CD4-positive, alpha-beta T cell treated with Interleukin-1 beta for 1 hour (primary cell): ENCODE measurements around the gene FANCD2.
"Not testable (repeated sequence)": the region's sequence is repeated elsewhere in the genome, so short reads cannot be mapped to it uniquely, and the experiment has no call there.

Experiments
- DNase-seq, 2 donors: peaks; one replicate each; pipeline ENCODE4 v3.0.0-alpha.2; 2020 to 2022

FANCD2 gene

DNA sequence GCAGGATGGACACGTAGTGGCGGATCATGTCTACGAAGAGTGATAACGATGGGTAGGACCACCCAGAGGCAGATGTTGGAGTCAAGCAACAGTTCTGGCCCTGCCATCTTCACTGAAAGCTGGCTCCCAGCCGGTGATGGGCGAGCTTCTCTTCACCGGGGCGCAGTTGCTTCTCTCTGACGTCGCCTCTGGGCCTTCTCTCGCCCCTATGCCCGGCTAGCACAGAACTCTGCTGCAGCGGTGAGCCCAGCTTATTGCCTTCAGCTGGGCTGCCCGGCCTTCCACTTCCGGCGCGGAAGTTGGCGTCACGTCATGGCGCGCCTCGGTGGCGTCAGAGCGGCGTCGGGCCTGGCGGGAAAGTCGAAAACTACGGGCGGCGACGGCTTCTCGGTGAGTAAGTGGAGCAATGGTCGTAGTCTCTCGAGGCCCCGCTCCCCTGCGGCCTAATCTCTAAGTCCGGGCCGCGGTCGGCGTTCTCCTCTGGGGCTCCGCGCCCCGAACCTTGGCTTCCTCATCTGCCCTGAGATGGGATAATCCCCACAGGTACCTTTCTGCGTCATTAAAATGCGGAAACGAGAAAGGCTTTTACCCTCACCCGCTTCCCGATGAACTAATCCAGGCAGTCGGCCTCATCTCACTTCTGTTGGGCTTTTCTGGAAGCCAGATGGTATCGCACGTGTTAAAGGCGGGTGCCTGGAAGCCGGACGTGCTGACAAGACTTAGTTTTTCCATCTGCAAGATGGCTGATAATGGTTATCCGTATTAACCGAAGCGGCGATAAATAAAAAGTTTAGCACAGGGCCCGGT lies at the start of gene FANCD2:
Gene FANCD2, plus strand, starts transcription at position 354 of the 807 bp plus-strand sequence. CDS start 2,221 bp downstream, outside the sequence.
- peak; percentile 90 to 93 for DNase-seq

DNA sequence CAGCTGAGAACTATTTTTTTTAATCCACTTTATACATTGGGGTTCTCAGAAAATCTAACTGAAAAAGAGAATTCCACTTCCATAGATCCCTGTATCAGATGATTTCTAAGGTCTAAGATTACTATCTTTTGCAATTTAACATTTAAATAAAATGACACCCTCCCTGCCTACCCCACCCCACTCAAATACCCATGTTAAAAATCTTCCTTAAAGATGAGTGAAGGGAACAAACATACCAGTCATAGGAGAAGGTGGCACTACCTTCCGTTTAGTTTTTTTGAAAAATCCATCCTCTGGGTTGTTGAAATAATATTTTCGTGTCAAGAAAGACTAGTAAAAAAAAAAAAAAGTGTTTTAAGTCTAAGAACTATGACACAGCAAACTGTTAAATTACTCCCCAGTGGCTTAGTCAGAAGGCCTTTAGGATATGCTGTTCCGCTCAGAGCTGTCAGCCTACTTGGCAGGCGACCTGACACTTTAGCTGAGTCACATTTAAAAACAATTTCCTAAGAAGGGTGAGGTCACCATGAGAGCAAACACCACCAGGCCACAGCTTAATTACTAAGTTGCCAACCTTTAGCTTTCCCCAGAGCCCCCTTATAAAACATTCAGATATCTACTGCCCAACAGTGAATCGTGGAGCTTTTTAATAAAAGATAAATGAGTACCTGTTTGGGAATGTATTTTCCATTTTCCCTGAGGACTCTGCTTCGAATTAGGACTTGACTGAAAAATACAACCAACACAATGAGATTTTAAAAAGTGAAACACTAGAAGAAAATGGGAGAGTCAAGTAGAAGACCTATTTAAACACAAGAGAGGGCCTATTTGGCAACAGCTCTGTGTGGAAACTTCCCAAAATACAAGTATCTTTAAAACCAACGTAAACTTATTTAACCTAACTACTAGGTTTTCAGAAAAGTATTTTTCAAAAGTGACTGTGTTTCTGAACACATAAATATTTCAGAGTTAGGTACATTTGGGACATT lies 49.2 kb upstream of the FANCD2 start:
- DNase-seq = peak in 1 of 2 donors; percentile 58

DNA sequence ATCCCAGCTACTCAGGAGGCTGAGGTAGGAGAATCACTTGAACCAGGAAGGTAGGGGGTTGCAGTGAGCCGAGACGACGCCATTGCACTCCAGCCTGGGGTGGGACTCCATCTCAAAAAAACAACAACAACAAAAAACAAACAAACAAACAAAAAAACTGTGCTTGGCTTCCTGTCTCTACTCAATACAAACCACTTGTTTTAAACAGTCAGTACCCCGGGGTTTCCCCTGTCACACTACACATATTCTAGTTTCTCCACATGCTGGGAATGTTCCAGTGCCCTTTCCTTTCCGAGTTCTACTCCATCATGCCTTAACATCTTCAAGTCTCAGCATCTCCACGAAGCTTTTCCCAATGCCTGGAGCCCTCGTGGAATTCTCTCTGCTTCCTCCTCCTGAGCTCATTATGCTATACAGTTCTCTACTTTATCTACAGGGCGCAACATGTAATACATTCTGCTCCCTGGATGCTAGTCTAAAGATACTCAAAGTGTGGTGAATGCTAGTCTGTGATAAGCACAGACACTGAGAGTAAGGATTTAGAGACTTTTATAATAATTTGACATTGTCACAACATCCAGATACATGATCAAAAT lies 47.4 kb upstream of the FANCD2 start:
- no peak for DNase-seq

DNA sequence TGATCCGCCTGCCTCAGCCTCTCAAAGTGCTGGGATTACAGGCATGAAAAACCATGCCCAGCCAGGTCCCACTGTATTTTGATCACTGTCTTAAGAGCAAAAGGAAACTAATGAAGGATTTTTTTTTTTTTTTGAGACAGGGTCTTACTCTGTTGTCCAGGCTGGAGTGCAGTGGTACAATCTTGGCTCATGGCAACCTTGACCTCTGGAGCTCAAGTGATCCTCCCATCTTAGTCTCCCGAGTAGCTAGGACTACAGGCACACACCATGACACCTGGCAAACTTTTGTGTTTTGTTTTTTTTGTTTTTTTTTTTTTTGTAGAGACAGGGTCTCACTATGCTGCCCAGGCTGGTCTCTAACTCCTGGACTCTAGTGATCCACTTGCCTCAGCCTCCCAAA lies 46.0 kb upstream of the FANCD2 start:
- DNase-seq = no peak

DNA sequence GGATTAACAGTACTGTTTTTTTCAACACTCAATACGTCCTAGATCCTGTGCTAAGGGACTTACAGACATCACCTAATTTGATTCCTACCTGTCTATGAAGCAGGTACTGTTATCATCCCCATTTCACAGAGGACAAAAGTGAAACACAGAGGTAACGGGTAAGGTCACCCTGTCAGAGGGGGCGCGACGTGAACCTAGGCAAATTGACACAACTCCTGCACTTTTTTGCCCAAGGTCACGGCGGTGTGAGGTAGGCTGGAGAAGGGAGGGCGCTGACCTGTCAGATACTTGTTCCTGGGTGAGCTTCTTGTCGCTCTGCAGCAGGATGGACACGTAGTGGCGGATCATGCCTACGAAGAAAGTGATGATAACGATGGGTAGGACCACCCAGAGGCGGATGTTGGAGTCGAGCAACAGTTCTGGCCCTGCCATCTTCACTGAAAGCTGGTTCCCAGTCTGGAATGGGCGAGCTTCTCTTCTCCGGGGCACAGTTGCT lies 40.0 kb upstream of the FANCD2 start:
- no peak for DNase-seq

DNA sequence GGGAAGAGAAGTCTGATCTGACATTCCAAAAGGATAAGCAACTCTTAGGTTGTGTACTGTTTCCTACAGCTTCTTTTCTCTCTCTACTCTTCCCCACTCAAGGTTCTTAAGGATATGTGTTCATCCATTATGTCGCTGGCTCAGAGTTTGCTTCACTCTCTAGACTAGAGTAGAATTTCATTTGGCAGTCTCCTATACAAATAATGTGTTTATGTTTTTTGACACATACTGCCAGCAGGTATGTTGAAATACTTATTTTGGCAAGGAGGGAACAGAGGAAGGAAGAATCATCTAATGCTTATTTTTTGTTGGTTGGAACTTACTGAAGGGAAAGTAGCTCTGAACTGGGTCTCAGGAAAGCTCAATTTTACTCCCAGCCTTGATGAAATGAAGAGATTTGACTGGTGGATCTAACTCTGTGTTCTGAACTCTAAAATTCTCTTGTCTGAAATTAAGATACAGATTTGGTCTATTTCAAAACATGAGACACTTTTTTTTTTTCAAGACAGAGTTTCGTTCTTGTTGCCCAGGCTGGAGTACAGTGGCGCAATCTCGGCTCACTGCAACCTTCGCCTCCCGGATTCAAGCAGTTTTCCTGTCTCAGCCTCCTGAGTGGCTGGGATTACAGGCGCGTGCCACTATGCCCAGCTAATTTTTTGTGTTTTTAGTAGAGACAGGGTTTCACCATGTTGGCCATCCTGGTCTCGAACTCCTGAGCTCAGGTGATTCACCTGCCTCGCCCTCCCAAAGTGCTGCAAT lies 32.0 kb upstream of the FANCD2 start:
- DNase-seq = no peak

DNA sequence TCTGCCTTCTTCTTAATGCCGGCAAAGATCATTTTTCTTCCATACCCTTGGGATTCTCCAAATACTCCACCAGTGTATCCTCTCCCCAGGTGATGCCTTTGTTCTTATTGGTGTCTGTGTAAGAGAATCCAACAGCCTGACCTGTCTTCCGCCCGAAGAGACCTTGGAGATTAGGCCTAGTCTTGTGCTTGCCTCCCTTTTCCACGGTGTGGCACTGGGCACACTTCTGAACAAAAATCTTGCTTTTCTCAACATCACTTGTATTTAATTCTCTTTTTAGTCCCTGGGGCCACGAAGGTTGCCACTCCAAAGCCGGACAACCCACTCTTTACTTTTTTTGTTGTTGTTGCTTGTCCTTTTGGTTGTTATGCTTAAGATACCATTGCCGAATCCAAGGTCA lies 25.6 kb upstream of the FANCD2 start:
- no peak for DNase-seq

DNA sequence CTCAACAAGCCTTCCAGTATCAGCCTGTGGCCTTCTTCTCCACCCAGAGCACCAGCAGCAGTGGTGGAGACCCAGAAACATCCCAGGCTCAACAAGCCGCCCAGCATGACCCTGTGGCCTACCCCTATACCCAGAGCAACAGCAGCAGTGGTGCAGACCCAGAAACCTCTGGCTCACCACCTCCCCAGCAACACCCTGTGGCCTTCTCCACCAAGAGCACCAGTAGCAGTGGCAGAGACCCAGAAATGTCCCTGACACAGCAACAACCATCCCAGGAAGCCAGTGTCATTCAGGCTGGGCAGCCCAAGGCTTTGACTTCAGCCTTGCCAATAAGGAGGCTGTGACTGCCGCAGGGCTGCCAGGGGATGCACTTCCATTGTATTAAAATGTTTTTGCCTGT lies 23.3 kb upstream of the FANCD2 start:
- DNase-seq = no peak

DNA sequence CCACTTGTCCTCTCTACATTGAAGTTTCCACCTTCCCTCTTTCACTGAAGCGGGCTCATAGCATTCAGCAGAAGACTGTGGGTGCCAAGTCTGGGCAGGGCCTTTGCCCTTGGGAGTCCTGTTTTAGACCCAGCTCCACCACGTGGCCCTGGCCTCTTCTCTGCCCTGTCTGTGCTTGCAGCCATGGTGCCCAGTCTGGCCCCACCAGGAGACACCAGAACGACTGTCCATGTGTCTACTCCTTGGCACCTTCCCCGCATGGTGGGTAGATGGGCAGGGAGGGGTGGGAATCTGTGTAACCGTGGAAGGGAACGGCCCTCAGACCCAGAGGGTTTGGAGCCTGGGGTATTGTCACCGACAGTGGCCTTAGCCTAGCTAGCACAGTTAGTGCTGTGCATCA lies 21.7 kb upstream of the FANCD2 start:
- no peak for DNase-seq

DNA sequence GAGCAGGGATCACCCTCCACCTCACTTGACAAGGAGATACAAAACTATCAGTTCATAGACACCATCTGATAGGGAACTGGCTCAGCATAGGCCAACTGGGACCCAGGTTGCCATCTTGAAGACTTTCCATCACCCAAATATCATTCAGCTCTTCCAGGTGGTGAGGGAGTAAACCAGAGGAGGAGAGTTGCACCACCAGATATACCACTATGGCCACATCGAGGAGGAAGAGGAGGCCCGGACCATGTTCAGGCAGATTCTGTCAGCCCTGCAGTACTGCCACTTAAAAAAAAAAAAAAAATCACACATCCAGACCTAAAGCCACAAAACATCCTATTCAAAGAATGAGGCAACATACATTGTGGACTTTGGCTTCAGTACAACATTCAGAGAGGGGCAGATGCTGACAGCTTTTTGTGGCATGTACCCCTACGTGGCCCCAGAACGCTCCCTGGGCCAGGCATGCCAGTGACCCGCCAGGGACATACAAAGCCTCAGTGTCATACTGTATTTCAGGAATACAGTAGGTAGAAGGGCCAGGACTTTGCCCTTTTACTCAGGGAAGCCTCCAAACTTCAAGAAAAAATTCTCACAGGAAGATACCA lies 21.2 kb upstream of the FANCD2 start:
- no peak for DNase-seq

DNA sequence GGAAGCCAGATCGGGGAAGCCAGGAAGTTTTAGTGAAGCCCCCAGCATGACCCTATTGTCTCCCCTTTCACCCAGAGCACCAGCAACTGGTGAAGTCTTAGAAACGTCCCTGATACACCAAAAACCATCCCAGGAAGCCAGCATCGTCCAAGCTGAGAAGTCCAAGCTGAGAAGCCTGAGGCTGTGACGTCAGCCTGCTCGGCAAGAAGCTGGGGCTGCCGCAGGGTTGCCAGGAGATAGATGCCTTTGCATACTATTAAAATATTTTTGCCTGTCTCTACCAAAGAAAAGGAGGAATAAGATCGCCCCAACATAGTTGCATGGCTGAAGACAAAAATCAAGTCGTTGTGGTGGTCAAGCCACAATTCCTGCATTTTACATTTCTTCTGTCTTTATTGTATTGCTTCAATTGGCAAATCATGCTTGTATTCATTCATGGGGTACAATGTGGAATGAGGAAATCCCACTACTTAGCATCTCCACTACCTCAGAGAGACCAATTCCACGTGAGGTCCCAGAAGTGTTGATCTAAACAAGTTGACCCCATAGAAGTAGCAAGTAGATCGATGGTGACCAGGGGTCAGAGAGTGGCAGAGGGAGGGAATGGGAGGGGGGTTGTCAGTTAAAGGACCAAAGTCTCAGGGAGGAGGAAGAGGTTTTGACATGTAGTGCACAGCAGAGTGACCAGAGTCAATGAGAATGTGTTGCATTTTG lies 20.0 kb upstream of the FANCD2 start:
- DNase-seq = no peak

DNA sequence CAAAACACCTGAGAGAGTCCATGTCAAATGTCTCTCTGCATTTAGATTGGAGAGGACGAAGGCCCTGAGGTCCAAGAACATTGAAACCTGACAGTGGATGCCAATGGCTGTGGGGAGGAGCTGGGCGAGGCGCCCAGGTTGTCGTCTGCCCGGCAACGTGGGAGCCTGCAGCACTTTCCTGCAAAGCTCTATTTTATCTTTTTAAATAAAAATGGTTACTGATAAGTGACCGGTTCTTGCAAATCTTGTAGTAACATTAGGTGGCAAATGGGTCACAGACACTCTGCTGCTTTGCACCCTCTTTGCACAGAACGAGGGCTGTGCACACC lies 19.5 kb upstream of the FANCD2 start:
- DNase-seq = no peak

DNA sequence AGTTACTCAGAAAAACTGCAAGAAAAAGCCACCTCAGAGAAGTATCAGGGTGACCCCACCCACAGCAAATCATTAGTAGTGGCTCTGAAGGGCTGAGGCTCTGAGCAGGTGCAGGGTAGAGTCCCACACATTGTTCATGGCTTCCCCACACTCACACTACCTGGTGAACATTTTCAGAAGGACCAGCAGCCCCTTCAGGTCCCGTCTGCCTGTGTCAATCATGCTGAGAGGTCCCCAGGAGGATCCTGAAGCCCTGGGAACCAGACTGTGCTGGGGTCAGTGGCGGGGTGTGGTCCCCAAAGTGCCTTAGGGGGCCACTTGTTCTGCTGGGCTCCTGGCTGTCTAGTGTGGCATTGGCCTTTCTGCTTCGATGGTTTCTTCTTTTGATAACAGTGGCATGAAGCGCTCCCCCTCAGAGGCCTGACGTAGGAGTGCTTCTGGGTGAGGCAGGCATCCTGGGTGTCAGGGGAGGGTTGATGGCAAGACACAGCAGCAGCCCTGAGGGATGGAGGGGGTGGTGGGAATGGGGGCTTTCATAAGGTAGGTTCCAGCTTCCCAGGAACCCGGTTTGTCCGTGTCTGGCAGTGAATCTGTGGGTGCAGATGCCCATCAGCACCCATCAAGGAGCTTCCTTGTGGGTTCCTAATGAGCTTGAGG lies 19.0 kb upstream of the FANCD2 start:
- DNase-seq = no peak

DNA sequence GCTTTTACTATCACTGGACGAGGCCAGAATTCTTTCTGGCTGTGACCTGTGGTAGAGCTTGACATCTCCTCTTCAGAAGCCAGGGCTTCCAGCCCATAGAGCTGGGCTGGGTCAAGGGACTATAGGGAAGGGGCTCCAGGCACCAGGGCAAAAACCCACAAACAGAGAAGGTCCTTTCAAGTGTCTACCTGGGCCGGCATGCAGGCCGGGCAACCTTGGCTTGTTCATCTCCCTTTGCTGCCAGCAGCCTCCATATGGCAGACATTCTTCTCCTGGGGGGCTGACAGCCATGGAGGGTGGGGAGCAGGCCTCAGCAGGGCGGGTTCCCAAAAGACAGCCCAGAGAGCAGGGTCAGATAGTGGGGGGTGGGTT lies 18.0 kb upstream of the FANCD2 start:
- DNase-seq = not testable (repeated sequence)

DNA sequence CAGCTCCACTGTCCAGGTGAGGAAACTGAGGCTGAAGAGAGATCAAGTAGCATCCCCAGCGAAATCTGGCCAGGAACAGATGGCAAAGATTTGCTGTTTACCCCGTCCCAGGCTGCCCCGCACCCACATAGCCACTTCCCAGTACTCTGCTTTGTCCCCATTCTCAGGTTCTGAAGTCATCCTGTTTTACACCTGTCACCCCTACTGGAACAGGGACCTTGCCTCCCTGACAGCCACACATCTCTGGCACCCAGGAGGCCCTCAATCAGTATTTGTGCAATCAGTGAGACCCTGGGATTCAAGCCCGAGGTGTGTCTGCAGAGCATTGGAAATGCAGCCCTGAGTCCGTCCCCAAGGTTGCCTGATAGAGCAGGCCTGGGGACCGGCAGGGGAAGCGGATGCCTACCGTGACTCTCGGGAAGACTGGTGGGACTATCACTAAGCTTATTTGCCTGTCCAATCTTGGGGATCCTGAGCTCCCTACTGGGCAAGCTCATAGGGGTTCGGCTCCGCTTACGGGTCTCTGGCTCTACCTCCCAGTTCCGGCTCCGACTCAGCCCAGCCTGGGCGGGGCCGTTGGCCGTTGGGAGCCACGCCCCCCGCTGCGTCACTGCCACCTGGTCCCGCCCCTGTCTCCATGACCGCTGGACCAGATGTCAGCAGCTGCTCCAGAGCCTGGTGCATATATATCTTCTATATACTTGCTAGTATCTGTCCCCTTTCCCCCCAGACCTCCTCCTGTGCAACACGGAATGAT lies 17.5 kb upstream of the FANCD2 start:
- DNase-seq = peak; percentile 84 to 89

DNA sequence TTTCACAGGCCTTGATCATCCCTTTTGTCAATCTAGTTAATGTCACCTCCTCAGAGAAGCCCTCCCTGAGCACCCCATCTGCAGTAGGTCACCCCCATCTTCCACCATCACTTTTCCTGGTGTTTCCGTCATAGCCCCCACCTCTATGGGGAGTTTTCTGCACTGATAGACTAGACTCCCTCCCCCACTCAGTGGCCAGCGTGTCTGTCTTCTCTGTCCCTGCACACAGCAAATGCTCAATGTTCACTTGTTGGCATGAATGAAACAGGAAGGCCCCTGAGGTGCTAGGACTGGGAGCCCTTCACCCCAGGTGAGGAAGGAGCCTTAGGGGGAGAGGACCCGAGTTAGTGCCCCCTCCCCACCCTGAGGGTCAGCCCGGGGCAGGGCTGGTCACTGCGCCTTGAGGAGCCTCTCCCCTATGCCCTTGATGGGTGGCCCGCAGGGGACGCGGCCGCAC lies 15.8 kb upstream of the FANCD2 start:
- no peak for DNase-seq

DNA sequence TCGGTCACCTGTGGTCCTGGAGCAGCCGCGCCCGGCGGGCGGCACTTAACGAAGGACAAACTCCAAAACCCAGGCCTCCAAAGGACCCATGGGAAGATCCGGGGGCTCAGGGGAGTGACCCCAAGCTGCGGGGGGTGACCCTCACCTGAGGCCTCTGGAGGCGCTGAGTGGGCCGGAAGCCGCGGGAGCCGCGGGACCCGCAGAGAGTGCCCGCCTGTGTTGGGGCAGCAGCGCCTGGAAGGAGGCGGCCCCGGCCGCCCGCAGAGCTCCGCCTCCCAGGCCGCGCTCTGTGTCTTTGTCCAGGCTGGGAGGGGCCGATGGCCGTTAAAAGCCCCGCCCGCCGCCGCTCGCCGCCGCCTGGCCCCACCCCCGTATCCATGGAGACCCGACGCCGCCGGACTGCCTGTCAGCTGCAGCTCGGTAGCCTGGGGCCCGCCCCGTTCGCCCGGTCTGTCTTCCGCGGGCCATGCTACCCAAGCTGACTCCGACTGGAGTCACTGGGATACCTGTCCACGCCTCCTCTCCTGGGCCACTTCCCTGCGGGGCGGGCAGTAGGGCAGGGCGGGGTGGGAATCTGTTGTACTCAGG lies 15.3 kb upstream of the FANCD2 start:
- peak; percentile 91 for DNase-seq

DNA sequence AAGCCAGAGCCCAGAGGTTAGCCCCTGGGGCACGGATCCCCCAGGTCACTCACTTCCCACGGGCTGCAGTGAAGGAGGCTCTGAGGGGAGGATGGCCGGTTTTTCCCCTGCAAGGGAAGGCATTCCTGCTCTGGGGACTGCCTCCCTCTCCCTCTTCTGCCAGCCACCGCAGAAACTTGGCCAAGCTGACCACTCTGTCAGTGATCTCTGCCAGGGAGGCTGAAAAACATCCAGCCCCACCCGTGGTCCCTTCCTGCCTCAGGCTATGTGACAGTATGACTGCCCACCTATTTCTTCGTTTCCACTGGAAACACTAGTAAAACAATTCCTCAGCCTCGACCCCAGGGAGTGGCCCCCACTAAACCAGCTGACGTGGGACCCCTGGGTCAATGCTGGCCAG lies 14.6 kb upstream of the FANCD2 start:
- no peak for DNase-seq

DNA sequence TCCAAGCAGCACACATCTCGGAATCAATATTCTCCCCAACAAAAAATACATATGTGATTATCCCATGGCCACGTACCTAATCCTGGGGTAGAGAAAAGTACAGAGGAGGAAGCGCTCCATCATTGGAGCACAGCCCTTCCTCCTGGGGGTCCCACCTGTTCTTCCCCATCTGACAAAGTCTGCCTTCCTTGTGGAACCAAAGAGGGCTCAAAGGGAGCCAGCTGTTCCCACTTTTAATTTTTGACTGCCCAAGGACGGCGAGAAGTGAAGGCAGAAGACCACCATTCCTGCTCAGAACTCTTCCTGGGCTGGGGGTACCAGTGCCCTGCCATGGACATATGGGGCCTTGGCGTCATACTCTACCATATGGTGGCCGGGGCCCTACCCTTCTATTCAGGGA lies 14.1 kb upstream of the FANCD2 start:
- DNase-seq = no peak

DNA sequence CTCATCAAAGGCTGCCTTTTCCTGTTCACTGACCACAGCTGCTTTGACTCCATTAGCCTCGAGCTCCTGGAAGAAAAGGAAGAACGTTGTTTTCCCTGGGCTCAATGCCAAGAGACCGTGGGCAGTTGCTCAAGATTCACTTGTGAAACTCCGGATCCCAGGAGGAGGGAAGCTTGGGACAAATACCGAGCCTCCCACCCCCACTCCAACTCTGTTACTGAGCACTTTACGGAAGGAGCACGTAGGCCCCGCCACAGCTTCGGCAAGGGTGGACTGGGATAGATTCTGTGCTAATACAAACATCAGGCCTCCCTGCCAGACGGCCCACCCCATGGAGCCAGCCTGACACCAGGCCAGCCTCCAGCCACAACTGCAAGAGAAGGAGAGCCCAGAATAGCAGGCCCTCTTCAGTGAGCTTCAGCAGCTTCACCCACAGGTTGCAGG lies 10.8 kb upstream of the FANCD2 start:
- no peak for DNase-seq
